Measurements from ENCODE around the gene HDHD5. TPM values are rescaled to one million over a fixed set of nuclear protein-coding genes. Genes with fewer than 3 reads are reported as not detected.

The HDHD5 gene
- total RNA-seq, 1 experiment from 2014 or later: 33.5 TPM

- DNase-seq (ENCODE audit: extremely low read depth, low read depth): no peak
Measured at GRCh38 chr22:17108256-17109112, 50.6 kb downstream of the HDHD5 start.

- DNase-seq (ENCODE audit: extremely low read depth, low read depth): no peak
Measured at GRCh38 chr22:17107547-17107810, 51.6 kb downstream of the HDHD5 start.

- DNase-seq (ENCODE audit: extremely low read depth, low read depth): no peak
Measured at GRCh38 chr22:17106785-17107546, 52.1 kb downstream of the HDHD5 start.

GRCh38 chr22:17106161-17106784, 52.8 kb downstream of the HDHD5 start:
- DNase-seq (ENCODE audit: extremely low read depth, low read depth): no peak

- no peak for DNase-seq (ENCODE audit: extremely low read depth, low read depth)
Measured at GRCh38 chr22:17105143-17106129, 53.6 kb downstream of the HDHD5 start.

GRCh38 chr22:17104336-17104935, 54.6 kb downstream of the HDHD5 start:
- no peak for DNase-seq (ENCODE audit: extremely low read depth, low read depth)

GRCh38 chr22:17103351-17103750, 55.7 kb downstream of the HDHD5 start:
- no peak for DNase-seq (ENCODE audit: extremely low read depth, low read depth)

- DNase-seq (ENCODE audit: extremely low read depth, low read depth): no peak
Measured at GRCh38 chr22:17102297-17102667, 56.8 kb downstream of the HDHD5 start.

GRCh38 chr22:17101475-17102296, 57.4 kb downstream of the HDHD5 start:
- DNase-seq (ENCODE audit: extremely low read depth, low read depth): no peak

GRCh38 chr22:17100621-17101020, 58.5 kb downstream of the HDHD5 start:
- no peak for DNase-seq (ENCODE audit: extremely low read depth, low read depth)

GRCh38 chr22:17098379-17098819, 60.7 kb downstream of the HDHD5 start:
- no peak for DNase-seq (ENCODE audit: extremely low read depth, low read depth)

- no peak for DNase-seq (ENCODE audit: extremely low read depth, low read depth)
Measured at GRCh38 chr22:17097701-17098100, 61.4 kb downstream of the HDHD5 start.

GRCh38 chr22:17097062-17097461, 62.0 kb downstream of the HDHD5 start:
- no peak for DNase-seq (ENCODE audit: extremely low read depth, low read depth)

- no peak for DNase-seq (ENCODE audit: extremely low read depth, low read depth)
Measured at GRCh38 chr22:17096071-17096470, 63.0 kb downstream of the HDHD5 start.

- no peak for DNase-seq (ENCODE audit: extremely low read depth, low read depth)
Measured at GRCh38 chr22:17095538-17095937, 63.5 kb downstream of the HDHD5 start.

GRCh38 chr22:17093081-17093480, 66.0 kb downstream of the HDHD5 start:
- no peak for DNase-seq (ENCODE audit: extremely low read depth, low read depth)

GRCh38 chr22:17091851-17092250, 67.2 kb downstream of the HDHD5 start:
- DNase-seq (ENCODE audit: extremely low read depth, low read depth): no peak

GRCh38 chr22:17090550-17090949, 68.5 kb downstream of the HDHD5 start:
- DNase-seq (ENCODE audit: extremely low read depth, low read depth): no peak
